D721Med (cell line): Measurements from ENCODE around the gene CTAGE6.
"Not testable (repeated sequence)": the region's sequence is repeated elsewhere in the genome, so short reads cannot be mapped to it uniquely, and the experiment has no call there.

ENCODE experiments used
- DNase-seq: peaks from one replicate; pipeline ENCODE4 v3.0.0; 2011; ENCODE audit warnings: low spot score; ENCODE audit not compliant: insufficient read length
- FAIRE-seq: peaks from 2 replicates; lab custom pipeline; 2011; peaks lifted over from hg19 to GRCh38; lab: Jason Lieb, UNC

The CTAGE6 gene, protein sequence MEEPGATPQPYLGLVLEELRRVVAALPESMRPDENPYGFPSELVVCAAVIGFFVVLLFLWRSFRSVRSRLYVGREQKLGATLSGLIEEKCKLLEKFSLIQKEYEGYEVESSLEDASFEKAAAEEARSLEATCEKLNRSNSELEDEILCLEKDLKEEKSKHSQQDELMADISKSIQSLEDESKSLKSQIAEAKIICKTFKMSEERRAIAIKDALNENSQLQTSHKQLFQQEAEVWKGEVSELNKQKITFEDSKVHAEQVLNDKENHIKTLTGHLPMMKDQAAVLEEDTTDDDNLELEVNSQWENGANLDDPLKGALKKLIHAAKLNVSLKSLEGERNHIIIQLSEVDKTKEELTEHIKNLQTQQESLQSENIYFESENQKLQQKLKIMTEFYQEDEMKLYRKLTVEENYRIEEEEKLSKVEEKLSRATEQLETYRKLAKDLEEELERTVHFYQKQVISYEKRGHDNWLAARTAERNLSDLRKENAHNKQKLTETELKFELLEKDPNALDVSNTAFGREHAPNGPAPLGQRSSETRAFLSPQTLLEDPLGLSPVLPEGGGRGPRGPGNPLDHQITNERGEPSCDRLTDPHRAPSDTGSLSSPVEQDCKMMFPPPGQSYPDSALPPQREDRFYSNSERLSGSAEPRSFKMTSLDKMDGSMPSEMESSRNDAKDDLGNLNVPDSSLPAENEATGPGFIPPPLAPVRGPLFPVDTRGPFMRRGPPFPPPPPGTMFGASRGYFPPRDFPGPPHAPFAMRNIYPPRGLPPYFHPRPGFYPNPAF

DNA sequence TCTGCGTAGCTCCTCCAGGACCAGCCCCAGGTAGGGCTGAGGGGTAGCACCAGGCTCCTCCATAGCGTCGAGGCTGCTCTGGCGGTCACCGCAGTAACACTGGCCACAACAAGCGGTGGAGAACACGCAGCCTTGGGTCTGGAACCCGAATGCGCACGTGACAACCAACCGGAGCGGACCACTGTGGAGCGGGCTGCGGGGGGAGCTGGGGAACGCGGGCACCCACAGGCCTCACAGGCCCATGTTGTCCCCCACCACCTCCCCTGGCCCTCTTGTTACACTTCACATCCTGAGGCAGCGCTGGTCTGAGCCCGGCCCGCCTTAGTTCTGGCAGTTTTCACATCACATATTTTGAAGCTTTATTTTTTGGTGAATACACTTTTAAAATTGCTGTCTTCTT lies at the start of gene CTAGE6:
Gene CTAGE6 (minus strand): TSS at position 101 of the 400 bp plus-strand sequence. CDS start 38 bp downstream, at position 63.
- DNase-seq, FAIRE-seq: not testable (repeated sequence)

GRCh38 chr7:143806664-143807071 lies 49.2 kb upstream of the CTAGE6 start:
- not testable (repeated sequence) for DNase-seq, FAIRE-seq

DNA sequence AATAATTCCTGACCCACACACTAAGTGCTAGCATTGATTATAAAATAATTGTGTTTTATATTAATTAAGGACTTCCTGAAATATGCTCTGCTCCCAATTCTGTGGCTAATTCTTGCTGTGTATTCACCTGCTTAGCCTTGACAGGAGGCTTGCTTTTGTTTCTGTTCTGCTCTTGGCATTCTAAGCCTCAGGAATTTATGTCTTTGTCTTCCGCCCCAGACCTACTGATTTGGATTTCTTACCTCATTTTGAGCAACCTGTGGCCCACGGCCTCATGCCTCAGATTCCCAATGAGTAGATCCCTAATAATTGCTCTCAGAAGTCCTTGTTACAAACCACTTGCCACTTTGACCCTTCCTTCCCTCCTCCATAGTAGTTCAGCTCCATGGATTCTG lies 40.4 kb upstream of the CTAGE6 start:
- DNase-seq, FAIRE-seq: not testable (repeated sequence)

DNA sequence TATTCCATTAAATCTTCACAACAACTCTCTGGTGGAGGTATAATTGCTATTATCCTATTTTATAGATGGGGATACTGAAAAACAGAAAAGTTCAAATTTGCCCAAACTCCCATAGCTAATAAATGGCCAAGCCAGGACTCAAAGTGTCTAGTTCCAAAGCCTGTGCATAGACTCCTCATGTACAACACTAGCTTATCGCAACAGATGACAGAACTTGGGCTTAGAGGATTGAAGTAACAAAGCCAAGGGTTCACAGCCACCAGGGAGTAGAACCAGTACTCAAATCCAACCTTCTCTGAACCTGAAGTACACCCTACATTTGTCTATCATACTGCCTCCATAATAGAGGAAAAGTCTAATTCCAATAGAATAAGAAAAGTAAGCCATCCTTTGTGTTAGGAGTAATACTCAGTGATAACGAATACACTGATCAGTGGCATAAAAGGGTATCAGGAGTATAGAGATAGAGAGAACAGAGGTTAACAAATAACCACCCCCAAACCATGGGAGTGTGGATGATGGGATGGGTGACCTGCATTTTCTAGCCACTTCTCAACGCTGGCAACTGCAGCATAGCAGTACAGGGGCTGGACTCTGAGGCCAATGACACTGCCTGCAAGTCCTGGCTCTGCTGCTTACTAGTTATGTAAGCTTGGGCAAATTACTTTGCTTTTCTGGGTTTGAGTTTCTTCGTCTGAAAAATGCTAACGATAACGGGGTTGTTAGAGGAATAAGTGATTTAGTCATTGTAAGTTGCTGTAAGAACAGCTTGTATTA lies 39.8 kb upstream of the CTAGE6 start:
- not testable (repeated sequence) for DNase-seq, FAIRE-seq

- not testable (repeated sequence) for FAIRE-seq, DNase-seq
These were observed 38.2 kb upstream of the CTAGE6 start for GRCh38 chr7:143795653-143796052.

- not testable (repeated sequence) for FAIRE-seq, DNase-seq
These were observed 35.1 kb upstream of the CTAGE6 start for GRCh38 chr7:143792633-143793032.

- not testable (repeated sequence) for FAIRE-seq, DNase-seq
These were observed 28.1 kb upstream of the CTAGE6 start for GRCh38 chr7:143785415-143786182.

DNA sequence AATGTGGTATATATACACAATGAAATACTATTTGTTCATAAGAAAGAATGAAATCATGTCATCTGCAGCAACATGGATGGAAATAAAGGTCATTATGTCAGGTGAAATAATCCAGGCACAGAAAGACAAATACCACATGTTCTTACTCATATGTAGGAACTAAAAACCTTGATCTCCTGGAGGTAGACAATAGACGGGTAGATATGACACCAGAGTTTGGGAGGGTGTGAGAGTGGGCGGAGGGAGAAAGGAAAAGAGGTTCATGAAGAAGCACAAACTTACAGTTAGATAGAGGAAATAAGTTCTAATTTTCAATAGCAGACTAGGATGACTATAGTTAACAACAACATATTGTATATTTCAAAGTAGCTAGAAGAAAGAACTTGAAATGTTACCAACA lies 22.1 kb upstream of the CTAGE6 start:
- not testable (repeated sequence) for FAIRE-seq

DNA sequence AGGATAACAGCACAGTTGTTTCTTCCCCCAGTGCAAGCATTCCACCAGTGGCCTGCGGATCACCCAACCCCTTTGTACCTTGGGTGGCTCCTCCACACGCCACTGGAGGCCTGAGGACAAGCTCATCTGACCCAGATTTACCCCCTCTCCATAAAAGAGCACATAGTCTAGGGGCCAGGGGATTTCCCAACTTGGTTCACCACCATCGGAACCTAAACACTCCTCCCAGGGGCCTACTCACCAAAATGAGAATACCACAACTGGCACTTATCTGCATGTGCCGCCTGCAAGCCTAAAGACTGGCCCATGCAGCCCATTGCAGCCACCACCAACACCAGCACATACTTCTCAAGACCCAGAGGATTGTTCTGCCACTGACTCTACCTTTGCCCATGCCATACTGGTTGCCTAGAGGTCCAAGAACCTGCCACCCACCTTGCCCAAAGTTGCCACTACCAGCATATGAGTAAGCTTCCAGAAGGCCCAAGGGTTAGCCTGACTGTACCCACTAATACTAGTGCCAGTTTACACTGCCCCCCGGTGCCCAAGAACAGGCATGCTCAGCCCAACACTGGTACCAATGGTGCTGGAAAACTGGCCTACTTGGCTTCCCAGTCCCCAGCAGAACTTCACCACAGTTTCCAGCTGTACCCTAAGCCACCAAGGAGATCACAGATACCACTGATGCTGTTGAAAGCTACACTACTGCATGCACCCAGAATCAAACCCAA lies 15.4 kb upstream of the CTAGE6 start:
- not testable (repeated sequence) for FAIRE-seq

More for the DNA sequence above, 22.1 kb upstream of the CTAGE6 start:
- DNase-seq: not testable (repeated sequence)

DNA sequence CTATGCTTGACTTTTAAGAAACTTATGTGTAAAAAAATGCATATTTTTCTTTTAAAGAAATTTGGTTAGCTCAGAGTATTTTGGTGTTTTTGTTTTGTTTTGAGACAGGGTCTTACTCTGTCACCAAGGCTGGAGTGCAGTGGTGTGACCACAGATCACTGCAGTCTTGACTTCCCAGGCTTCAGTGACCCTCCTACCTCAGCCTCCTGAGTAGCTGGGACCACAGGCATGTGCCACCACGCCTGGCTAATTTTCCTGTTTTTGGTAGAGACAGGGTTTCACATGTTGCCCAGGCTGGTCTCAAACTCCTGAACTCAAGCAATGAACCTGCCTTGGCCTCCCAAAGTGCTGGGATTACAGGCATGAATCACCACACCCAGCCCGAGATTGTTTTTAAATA lies 10.0 kb upstream of the CTAGE6 start:
- FAIRE-seq, DNase-seq: not testable (repeated sequence)

More for the DNA sequence above, 15.4 kb upstream of the CTAGE6 start:
- DNase-seq: not testable (repeated sequence)

GRCh38 chr7:143765678-143766077 lies 8.2 kb upstream of the CTAGE6 start:
- peak; percentile 38 for FAIRE-seq
- DNase-seq: not testable (repeated sequence)

DNA sequence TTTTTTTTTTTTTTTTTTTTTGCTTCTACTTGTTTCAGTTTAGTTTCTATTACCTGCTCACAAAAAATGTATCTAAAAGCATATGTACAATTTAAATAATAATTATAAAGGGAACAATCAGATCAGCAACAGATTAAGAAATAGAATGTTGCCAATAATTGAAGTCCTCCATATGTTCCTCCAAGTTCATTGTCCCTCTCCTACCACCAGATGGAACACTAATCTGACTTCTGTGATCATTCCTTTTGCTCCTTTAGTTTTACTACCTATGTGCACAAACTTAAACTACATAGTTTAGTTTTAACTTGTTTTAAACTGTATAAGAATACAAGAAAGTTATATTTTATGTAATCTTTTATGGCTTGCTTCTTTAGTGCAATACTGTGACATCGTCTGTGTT lies 5.6 kb upstream of the CTAGE6 start:
- FAIRE-seq, DNase-seq: not testable (repeated sequence)

DNA sequence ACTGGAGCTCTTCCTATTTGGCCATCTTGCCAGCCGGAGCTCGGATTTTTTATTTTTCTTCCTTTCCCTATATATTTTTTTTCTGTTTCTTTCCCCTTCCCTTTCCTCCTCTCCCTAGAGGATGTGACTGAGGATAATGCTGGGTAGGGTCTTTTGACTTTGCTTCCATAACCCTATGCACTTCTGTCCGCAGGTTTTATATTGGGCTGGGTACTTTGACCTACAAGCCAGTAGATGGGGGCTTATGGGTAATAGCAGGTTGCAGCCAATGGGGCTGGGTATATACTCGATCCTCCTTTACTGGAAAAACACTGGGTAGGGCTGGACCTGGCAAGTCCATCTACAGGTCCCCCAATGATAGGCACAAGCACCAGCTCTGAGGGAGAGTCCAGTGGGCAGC lies 12.2 kb downstream of the CTAGE6 start:
- not testable (repeated sequence) for DNase-seq, FAIRE-seq
